Stimulated activated CD8-positive, alpha-beta memory T cell treated with anti-CD3 and anti-CD28 coated beads, Interleukin-4, amount 100 ng/mL, for 24 hours (primary cell): Measurements from ENCODE around the gene AP3B1.
"Not testable (repeated sequence)": the region's sequence is repeated elsewhere in the genome, so short reads cannot be mapped to it uniquely, and the experiment has no call there.

Experiments used
- DNase-seq: peaks from one replicate; pipeline ENCODE4 v3.0.0-alpha.2; 2020; ENCODE audit warnings: low read depth

The AP3B1 gene

GRCh38 chr5:78063495-78063894 lies 231.0 kb downstream of the AP3B1 start:
- DNase-seq, result no peak

GRCh38 chr5:78062645-78063044 lies 231.9 kb downstream of the AP3B1 start:
- DNase-seq, result no peak

GRCh38 chr5:78060421-78060820 lies 234.1 kb downstream of the AP3B1 start:
- no peak for DNase-seq

- no peak for DNase-seq
Measured at GRCh38 chr5:78058625-78059024, 235.9 kb downstream of the AP3B1 start.

- DNase-seq, result no peak
Measured at GRCh38 chr5:78056901-78057514, 237.5 kb downstream of the AP3B1 start.

- no peak for DNase-seq
Measured at GRCh38 chr5:78056053-78056452, 238.4 kb downstream of the AP3B1 start.

GRCh38 chr5:78050888-78051287 lies 243.6 kb downstream of the AP3B1 start:
- no peak for DNase-seq

- DNase-seq, result not testable (repeated sequence)
Measured at GRCh38 chr5:78046823-78047222, 247.7 kb downstream of the AP3B1 start.

- DNase-seq, result no peak
Measured at GRCh38 chr5:78046006-78046405, 248.5 kb downstream of the AP3B1 start.

GRCh38 chr5:78041805-78042204 lies 252.7 kb downstream of the AP3B1 start:
- no peak for DNase-seq

- DNase-seq, result no peak
Measured at GRCh38 chr5:78025540-78025939, 269.0 kb downstream of the AP3B1 start.

- no peak for DNase-seq
Measured at GRCh38 chr5:78019744-78020143, 274.8 kb downstream of the AP3B1 start.

GRCh38 chr5:78016863-78017529 lies 277.5 kb downstream of the AP3B1 start:
- no peak for DNase-seq

GRCh38 chr5:78009937-78010527 lies 284.5 kb downstream of the AP3B1 start:
- no peak for DNase-seq

- no peak for DNase-seq
Measured at GRCh38 chr5:78008356-78008967, 286.0 kb downstream of the AP3B1 start.

- DNase-seq, result no peak
Measured at GRCh38 chr5:78007233-78007632, 287.3 kb downstream of the AP3B1 start.

- DNase-seq, result no peak
Measured at GRCh38 chr5:78006449-78006848, 288.0 kb downstream of the AP3B1 start.

GRCh38 chr5:78005021-78005785 lies 289.3 kb downstream of the AP3B1 start:
- DNase-seq, result no peak

- no peak for DNase-seq
Measured at GRCh38 chr5:78004559-78004958, 289.9 kb downstream of the AP3B1 start.

- no peak for DNase-seq
Measured at GRCh38 chr5:78003919-78004318, 290.6 kb downstream of the AP3B1 start.

- no peak for DNase-seq
Measured at GRCh38 chr5:78003450-78003849, 291.0 kb downstream of the AP3B1 start.

GRCh38 chr5:78002690-78003089 lies 291.8 kb downstream of the AP3B1 start:
- DNase-seq, result no peak
